PC-3 (cell line): ENCODE data around the gene IFI30. TPM values are rescaled to one million over a fixed set of nuclear protein-coding genes. Genes with fewer than 3 reads are reported as not detected.
"Not testable (repeated sequence)": the region's sequence is repeated elsewhere in the genome, so short reads cannot be mapped to it uniquely, and the experiment has no call there.

Experiments
- ATAC-seq: fragments of 200-7000 bp; cut with Tn5 transposase; 2 replicates; pipeline ENCODE4 v1.9.1; 2020; ENCODE audit warnings: mild to moderate bottlenecking, moderate library complexity
- BruUV-seq: library from RNA; stranded (reverse); fragments of 400-500 nt; replicated peaks from 2 replicates; lab custom pipeline; 2021; lab: Mats Ljungman, UMichigan
- CTCF ChIA-PET: fragments of 300-600 bp; sonication (Branson Sonifier 250); formaldehyde crosslinking; loops from one replicate; lab custom pipeline; 2022; ENCODE audit warnings: antibody characterized with exemption; lab: Charles Lee
- POLR2A ChIA-PET: fragments of 300-600 bp; sonication (Branson Sonifier 250); formaldehyde crosslinking; loops from one replicate; lab custom pipeline; 2022; ENCODE audit warnings: antibody characterized with exemption; ENCODE audit not compliant: unreplicated experiment; lab: Charles Lee
- DNase-seq: peaks from one replicate; pipeline ENCODE4 v3.0.0-alpha.2; 2015
- H2AFZ ChIP-seq: fragments of 300-600 bp; sonication (generic); 2 replicates; pipeline ENCODE4 v1.6.0; 2016; ENCODE audit warnings: antibody characterized with exemption, low read length
- H3F3A ChIP-seq: fragments of 300-600 bp; sonication (generic); one replicate; pipeline ENCODE4 v1.6.0; 2017; ENCODE audit warnings: antibody characterized with exemption, low read length, control low read depth, mild to moderate bottlenecking; ENCODE audit not compliant: unreplicated experiment
- H3K27ac ChIP-seq: fragments of 300-600 bp; sonication (generic); 2 replicates; pipeline ENCODE4 v1.5.1; 2016; ENCODE audit warnings: mild to moderate bottlenecking, low read length
- H3K27me3 ChIP-seq: fragments of 300-600 bp; sonication (generic); 2 replicates; pipeline ENCODE4 v1.6.1; 2016; ENCODE audit warnings: low read length, mixed read lengths
- H3K36me3 ChIP-seq: fragments of 300-600 bp; sonication (generic); 2 replicates; pipeline ENCODE4 v1.6.1; 2016; ENCODE audit warnings: low read depth, mixed run types, low read length, mixed read lengths
- H3K4me1 ChIP-seq: fragments of 300-600 bp; sonication (generic); 2 replicates; pipeline ENCODE4 v1.5.1; 2016; ENCODE audit warnings: low read length; ENCODE audit not compliant: insufficient read depth
- H3K4me2 ChIP-seq: fragments of 300-600 bp; sonication (generic); 2 replicates; pipeline ENCODE4 v1.6.0; 2016; ENCODE audit warnings: low read length
- H3K4me3 ChIP-seq: fragments of 300-600 bp; sonication (generic); 2 replicates; pipeline ENCODE4 v1.5.1; 2016; ENCODE audit warnings: mild to moderate bottlenecking, low read length, mixed read lengths
- H3K79me2 ChIP-seq: fragments of 300-600 bp; sonication (generic); 2 replicates; pipeline ENCODE4 v1.6.1; 2017; ENCODE audit warnings: low read length, mixed read lengths
- H3K9ac ChIP-seq: fragments of 300-600 bp; sonication (generic); 2 replicates; pipeline ENCODE4 v1.6.0; 2016; ENCODE audit warnings: mild to moderate bottlenecking, low read length
- H3K9me2 ChIP-seq: fragments of 300-600 bp; sonication (generic); replicated peaks from 2 replicates; pipeline ENCODE4 v1.6.1; 2016; ENCODE audit warnings: mixed run types, low read length, mixed read lengths
- H3K9me3 ChIP-seq: fragments of 300-600 bp; sonication (generic); 2 replicates; pipeline ENCODE4 v1.6.1; 2016; ENCODE audit warnings: low read length, mixed read lengths
- H4K20me1 ChIP-seq: fragments of 300-600 bp; sonication (generic); 2 replicates; pipeline ENCODE4 v1.6.1; 2016; ENCODE audit warnings: low read length, mixed read lengths
- EZH2 ChIP-seq: fragments of 300-600 bp; sonication (generic); IDR thresholded peaks from one replicate; pipeline ENCODE4 v1.6.1; 2017; ENCODE audit warnings: antibody characterized with exemption, mild to moderate bottlenecking, low read length; ENCODE audit not compliant: unreplicated experiment
- EZH2phosphoT487 ChIP-seq: fragments of 300-600 bp; sonication (generic); IDR thresholded peaks from 2 replicates; pipeline ENCODE4 v1.6.1; 2018; ENCODE audit warnings: mild to moderate bottlenecking, antibody characterized with exemption, low read length, borderline replicate concordance
- intact Hi-C: fragments of 100-400 bp; cut with micrococcal nuclease; formaldehyde crosslinking; loops from 2 replicates; pipeline ENCODE4 v1.9.0; 2023
- total RNA-seq: library from RNA; depleted of rRNA; stranded (reverse); fragments of >200 nt; gene quantifications from 2 replicates; pipeline ENCODE4 v1.2.3, GENCODE V29; 2014
- TF ChIP-seq, protein P1 (sequence below): fragments of 300-600 bp; sonication (generic); conservative IDR thresholded peaks from 2 replicates; pipeline ENCODE4 v1.5.1; 2017; ENCODE audit warnings: antibody characterized with exemption, low read depth, mild to moderate bottlenecking, low read length

The IFI30 gene
- total RNA-seq, 1 experiment from 2014 or later, result 31.1 TPM

DNA sequence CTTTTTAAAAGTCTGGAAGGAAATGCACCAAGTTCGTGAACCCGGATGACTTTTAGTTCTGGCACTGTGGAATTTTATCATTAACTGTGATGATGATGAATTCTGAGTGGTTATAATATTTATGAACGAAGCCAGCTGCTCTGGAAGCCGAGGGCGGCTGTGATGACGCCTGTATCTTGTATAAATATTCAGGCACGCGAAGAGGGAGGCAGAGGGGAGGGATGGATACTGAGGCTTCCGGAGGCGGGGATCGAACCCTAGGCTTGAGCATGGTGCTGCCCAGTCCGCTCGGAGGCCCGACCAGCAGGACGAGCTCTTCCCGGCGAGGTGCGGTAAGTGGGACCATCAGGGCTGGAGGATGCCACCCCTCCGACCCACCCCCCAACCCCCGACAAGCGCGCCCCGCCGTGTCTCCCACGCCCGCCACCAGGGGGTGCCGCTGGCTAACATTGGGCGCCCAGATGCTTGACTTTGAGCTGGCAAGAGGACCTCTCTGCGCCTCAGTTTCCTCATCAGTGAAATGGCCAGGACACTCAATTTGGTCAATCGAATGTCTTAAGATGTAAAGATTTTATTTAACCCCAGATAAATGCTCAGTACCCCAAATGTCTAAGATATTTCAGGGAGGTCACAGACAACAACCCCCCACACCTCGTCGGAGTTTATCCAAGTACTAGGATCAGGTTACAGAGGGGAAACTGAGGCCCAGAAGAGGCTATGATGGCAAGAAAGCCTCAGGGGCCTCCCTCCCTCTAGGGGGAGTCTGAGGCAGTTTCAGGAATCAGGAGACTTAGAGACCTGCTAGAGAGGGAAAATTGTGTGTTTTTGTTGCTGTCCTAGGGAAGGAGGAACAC lies 34.7 kb downstream of the IFI30 start:
- peak; percentile 44 for DNase-seq
- no peak for ATAC-seq
- no peak overlapping the region for H3K9ac ChIP-seq
- no peaks in the 10 kb centered on the region for H4K20me1 ChIP-seq
- no peaks in the 10 kb centered on the region for H3K36me3 ChIP-seq
- no peaks in the 10 kb centered on the region for H3K27me3 ChIP-seq
- CTCF ChIA-PET, result interaction anchor here (0.6 to 1.3 kb wide), 11 partner anchors 13 to 154 kb away, joined by 3 to 27 read pairs (median 5); partner anchors contain the start of gene MPV17L2
- H3F3A ChIP-seq, result no peaks in the 10 kb centered on the region
- H3K79me2 ChIP-seq, result peaks cover 3% of the 10 kb centered on the region
- H3K9me3 ChIP-seq, result no peaks in the 10 kb centered on the region
- no peaks in the 10 kb centered on the region for H3K9me2 ChIP-seq
- H3K4me2 ChIP-seq, result peak overlapping the region; percentile 43
- POLR2A ChIA-PET, result interaction anchor here (0.5 to 0.7 kb wide), 2 partner anchors 37 to 159 kb away, joined by 5 to 27 read pairs; no protein-coding TSS in a partner anchor
- BruUV-seq, result no TSS peak
- H3K4me3 ChIP-seq, result peak overlapping the region; percentile 35; the same call in 1 of the 2 replicates
- H3K27ac ChIP-seq, result no peak overlapping the region
- H2AFZ ChIP-seq, result no peak overlapping the region
- intact Hi-C loops, result loop anchor here (1.0 to 10.0 kb wide), 3 partner anchors 43 to 206 kb away; partner anchors contain the start of genes LSM4 and SSBP4
- TF ChIP-seq EZH2 (no peak), EZH2phosphoT487 (no peak)
- TF ChIP-seq, protein P1, sequence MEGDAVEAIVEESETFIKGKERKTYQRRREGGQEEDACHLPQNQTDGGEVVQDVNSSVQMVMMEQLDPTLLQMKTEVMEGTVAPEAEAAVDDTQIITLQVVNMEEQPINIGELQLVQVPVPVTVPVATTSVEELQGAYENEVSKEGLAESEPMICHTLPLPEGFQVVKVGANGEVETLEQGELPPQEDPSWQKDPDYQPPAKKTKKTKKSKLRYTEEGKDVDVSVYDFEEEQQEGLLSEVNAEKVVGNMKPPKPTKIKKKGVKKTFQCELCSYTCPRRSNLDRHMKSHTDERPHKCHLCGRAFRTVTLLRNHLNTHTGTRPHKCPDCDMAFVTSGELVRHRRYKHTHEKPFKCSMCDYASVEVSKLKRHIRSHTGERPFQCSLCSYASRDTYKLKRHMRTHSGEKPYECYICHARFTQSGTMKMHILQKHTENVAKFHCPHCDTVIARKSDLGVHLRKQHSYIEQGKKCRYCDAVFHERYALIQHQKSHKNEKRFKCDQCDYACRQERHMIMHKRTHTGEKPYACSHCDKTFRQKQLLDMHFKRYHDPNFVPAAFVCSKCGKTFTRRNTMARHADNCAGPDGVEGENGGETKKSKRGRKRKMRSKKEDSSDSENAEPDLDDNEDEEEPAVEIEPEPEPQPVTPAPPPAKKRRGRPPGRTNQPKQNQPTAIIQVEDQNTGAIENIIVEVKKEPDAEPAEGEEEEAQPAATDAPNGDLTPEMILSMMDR, result peak; percentile 70
- peaks cover 8% of the 10 kb centered on the region for H3K4me1 ChIP-seq

DNA sequence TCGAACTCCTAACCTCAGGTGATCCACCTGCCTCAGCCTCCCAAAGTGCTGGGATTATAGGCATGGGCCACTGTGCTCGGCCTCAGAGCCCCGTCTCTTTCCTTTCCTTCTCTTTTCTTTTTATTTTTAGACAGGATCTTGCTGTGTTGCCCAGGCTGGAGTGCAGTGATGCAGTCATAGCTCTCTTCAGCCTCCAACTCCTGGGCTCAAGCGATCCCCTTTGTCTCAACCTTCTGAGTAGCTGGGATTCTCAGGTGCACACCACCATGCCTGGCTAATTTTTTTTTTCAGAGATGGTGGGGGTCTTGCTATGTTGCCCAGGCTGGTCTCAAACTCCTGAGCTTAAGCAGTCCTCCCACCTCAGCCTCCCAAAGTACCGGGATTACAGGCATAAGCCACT lies 36.3 kb downstream of the IFI30 start:
- H3K4me3 ChIP-seq, H3F3A ChIP-seq, H3K4me1 ChIP-seq, H3K27ac ChIP-seq, H3K79me2 ChIP-seq, DNase-seq, H4K20me1 ChIP-seq, H3K36me3 ChIP-seq, BruUV-seq, H3K27me3 ChIP-seq, POLR2A ChIA-PET, H3K9me3 ChIP-seq, H2AFZ ChIP-seq, H3K9ac ChIP-seq, ATAC-seq, H3K4me2 ChIP-seq, H3K9me2 ChIP-seq: not testable (repeated sequence)
- CTCF ChIA-PET, result interaction anchor here (0.6 kb wide), 1 partner anchor 170 kb away, joined by 3 read pairs; no protein-coding TSS in a partner anchor
- intact Hi-C loops, result loop anchor here (10.0 kb wide), 2 partner anchors 115 to 205 kb away; partner anchors contain the start of genes LSM4 and SSBP4

GRCh38 chr19:18211683-18212082 lies 38.1 kb downstream of the IFI30 start:
- no peak for ATAC-seq
- TF ChIP-seq EZH2, result no peak
- TF ChIP-seq EZH2phosphoT487, result no peak
- TF ChIP-seq, protein P1, result no peak
- POLR2A ChIA-PET, result no interaction called here

More at GRCh38 chr19:18211683-18212082, 38.1 kb downstream of the IFI30 start:
- CTCF ChIA-PET, result no interaction called here
- Histone ChIP-seq H3K79me2 (no peaks in the 10 kb centered on the region), H3K9me3 (no peaks in the 10 kb centered on the region), H3K4me1 (peaks cover 8% of the 10 kb centered on the region), H3K4me3 (no peak overlapping the region), H2AFZ (no peak overlapping the region), H3K4me2 (no peak overlapping the region), H3K36me3 (no peaks in the 10 kb centered on the region), H3K27ac (no peak overlapping the region), H3K9me2 (no peaks in the 10 kb centered on the region), H3K27me3 (no peaks in the 10 kb centered on the region), H4K20me1 (no peaks in the 10 kb centered on the region), H3F3A (no peaks in the 10 kb centered on the region), H3K9ac (no peak overlapping the region)
- BruUV-seq, result no TSS peak
- intact Hi-C loops, result no loop called here
- DNase-seq, result no peak
